NCI-H128 (cell line): Measurements from ENCODE around the gene BORA.
"Not testable (repeated sequence)": the region's sequence is repeated elsewhere in the genome, so short reads cannot be mapped to it uniquely, and the experiment has no call there.

Experiments used
- DNase-seq: peaks from one replicate; lab custom pipeline; 2025; ENCODE audit not compliant: unreplicated experiment; lab: John Stamatoyannopoulos, UW

The BORA gene

GRCh38 chr13:72727417-72728289 lies at the start of gene BORA, which contains the start of gene MZT1:
BORA (plus strand) TSS chr13:72727923; CDS start chr13:72728941, 1,018 bp downstream.
MZT1 (minus strand) TSS chr13:72727629; CDS start chr13:72727602, 27 bp downstream.
- DNase-seq, result peak; percentile 92

GRCh38 chr13:72678312-72678711 lies 49.4 kb upstream of the BORA start:
- no peak for DNase-seq

GRCh38 chr13:72680353-72680752 lies 47.4 kb upstream of the BORA start:
- DNase-seq, result no peak

- no peak for DNase-seq
Measured at GRCh38 chr13:72686766-72687165, 41.0 kb upstream of the BORA start.

- DNase-seq, result no peak
Measured at GRCh38 chr13:72689181-72689696, 38.5 kb upstream of the BORA start.

GRCh38 chr13:72692884-72693514 lies 34.7 kb upstream of the BORA start:
- no peak for DNase-seq

- no peak for DNase-seq
Measured at GRCh38 chr13:72693832-72694231, 33.9 kb upstream of the BORA start.

- DNase-seq, result no peak
Measured at GRCh38 chr13:72694314-72694713, 33.4 kb upstream of the BORA start.

GRCh38 chr13:72696579-72696978 lies 31.1 kb upstream of the BORA start:
- DNase-seq, result no peak

- DNase-seq, result no peak
Measured at GRCh38 chr13:72698164-72698563, 29.6 kb upstream of the BORA start.

GRCh38 chr13:72700509-72700908 lies 27.2 kb upstream of the BORA start:
- no peak for DNase-seq

GRCh38 chr13:72716776-72717175 lies 10.9 kb upstream of the BORA start:
- DNase-seq, result no peak

GRCh38 chr13:72726185-72726584 lies 1.5 kb upstream of the BORA start:
- not testable (repeated sequence) for DNase-seq

- no peak for DNase-seq
Measured at GRCh38 chr13:72726726-72727416, 852 bp upstream of the BORA start.

- no peak for DNase-seq
Measured at GRCh38 chr13:72728290-72728605, 525 bp downstream of the BORA start.

- no peak for DNase-seq
Measured at GRCh38 chr13:72737033-72737432, 9.3 kb downstream of the BORA start.

GRCh38 chr13:72740015-72740414 lies 12.3 kb downstream of the BORA start:
- DNase-seq, result no peak

GRCh38 chr13:72745260-72745659 lies 17.5 kb downstream of the BORA start:
- no peak for DNase-seq

- DNase-seq, result no peak
Measured at GRCh38 chr13:72751220-72751619, 23.5 kb downstream of the BORA start.

GRCh38 chr13:72754111-72754510 lies 26.4 kb downstream of the BORA start:
- no peak for DNase-seq

- DNase-seq, result no peak
Measured at GRCh38 chr13:72757792-72758535, 30.2 kb downstream of the BORA start.
